Measurements from ENCODE around the gene CPED1. TPM values are rescaled to one million over a fixed set of nuclear protein-coding genes. Genes with fewer than 3 reads are reported as not detected.

CPED1 gene
- total RNA-seq, 2 donors from 2014 or later = 4.0 to 15.9 TPM

DNA sequence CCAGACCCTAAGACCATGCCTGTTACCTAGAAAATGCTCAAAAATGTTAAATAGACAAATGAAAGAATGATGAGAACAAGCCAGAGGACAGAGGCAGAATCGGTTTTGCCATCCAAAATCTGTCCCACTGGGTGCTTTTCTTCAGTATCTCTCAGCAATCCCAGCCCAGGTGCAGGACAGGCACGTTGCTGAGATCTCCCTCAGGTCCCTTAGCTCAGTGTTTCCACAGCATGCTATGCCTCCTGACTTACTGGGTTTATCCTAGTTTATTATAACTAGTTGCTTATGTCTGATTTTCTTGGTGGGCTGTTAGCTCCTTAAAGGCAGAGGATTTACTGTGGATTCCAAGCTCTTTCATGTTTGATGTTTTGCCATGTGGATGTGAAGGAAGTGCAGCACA is 20.3 kb downstream of the CPED1 start:
- Histone ChIP-seq H3K4me1 (no peaks in the 10 kb centered on the region), H3K9ac (ENCODE audit: low read depth in 2 of 2, low read length in 2 of 2) (no peak overlapping the region), H3K4me3 (no peak overlapping the region), H3K36me3 (no peaks in the 10 kb centered on the region), H3K27me3 (no peaks in the 10 kb centered on the region), H3K9me3 (no peaks in the 10 kb centered on the region), H3K27ac (no peak overlapping the region)
- no peak for DNase-seq
- TF ChIP-seq, protein P1, sequence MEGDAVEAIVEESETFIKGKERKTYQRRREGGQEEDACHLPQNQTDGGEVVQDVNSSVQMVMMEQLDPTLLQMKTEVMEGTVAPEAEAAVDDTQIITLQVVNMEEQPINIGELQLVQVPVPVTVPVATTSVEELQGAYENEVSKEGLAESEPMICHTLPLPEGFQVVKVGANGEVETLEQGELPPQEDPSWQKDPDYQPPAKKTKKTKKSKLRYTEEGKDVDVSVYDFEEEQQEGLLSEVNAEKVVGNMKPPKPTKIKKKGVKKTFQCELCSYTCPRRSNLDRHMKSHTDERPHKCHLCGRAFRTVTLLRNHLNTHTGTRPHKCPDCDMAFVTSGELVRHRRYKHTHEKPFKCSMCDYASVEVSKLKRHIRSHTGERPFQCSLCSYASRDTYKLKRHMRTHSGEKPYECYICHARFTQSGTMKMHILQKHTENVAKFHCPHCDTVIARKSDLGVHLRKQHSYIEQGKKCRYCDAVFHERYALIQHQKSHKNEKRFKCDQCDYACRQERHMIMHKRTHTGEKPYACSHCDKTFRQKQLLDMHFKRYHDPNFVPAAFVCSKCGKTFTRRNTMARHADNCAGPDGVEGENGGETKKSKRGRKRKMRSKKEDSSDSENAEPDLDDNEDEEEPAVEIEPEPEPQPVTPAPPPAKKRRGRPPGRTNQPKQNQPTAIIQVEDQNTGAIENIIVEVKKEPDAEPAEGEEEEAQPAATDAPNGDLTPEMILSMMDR (IDR thresholded peaks at IDR 0.05) = no peak
- intact Hi-C loops (cut with DNase I) = no loop called here

DNA sequence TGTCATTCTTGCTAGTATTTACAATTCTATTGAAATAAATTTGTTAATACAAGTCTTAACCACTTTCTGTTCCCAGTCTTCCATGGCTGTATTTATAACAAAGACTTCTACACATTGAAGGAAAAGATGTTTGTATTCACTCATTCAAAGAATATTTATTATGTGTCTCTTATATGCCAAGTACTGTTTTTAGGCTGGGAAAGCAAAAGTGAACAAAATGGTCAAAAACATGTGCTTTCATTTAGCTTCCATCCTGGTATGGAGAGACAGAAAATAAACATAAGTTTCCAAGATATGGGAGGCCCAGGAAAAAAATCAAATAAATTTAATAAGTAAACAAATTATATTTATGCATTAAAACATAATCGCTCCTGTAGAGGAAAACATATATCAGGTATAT is 22.9 kb downstream of the CPED1 start:
- no peaks in the 10 kb centered on the region for H3K27me3 ChIP-seq
- no peaks in the 10 kb centered on the region for H3K9me3 ChIP-seq
- intact Hi-C loops (cut with DNase I) = no loop called here
- H3K4me1 ChIP-seq = no peaks in the 10 kb centered on the region
- no peak for DNase-seq
- TF ChIP-seq, protein P1 (IDR thresholded peaks at IDR 0.05) = no peak
- H3K4me3 ChIP-seq = no peak overlapping the region
- no peaks in the 10 kb centered on the region for H3K36me3 ChIP-seq
- no peak overlapping the region for H3K9ac ChIP-seq (ENCODE audit: low read depth in 2 of 2, low read length in 2 of 2)
- no peak overlapping the region for H3K27ac ChIP-seq

DNA sequence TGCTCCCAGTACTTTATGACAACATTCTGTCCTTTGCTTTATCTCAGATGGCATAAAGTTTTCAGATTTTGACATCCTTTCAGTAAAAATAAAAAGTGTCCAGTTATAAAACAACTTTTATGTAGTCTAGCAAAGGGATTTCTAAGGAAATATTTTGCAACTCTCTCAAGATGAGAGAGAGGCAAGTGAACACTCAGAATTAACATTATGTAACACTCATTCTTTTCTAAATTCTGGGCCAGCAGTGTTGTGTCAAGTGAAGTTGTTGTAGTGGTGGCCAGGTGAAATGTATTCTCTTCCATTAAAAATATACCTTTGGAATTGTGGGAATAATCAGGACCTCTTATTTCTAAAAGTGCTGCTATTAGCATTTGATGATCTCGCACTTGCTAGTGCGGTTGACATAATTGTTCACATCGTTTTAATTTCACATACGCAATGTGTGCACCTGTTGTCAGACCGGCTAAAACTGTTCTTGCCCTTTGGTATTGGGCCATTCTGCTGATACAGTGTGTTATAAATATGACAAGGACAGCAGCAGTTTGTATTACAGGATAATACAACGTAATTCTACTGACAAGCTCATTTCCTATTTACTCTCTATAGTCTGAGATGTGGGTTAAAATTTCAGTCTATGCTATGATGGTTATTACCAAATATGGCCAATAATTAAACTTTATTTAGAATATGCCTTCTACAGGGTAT is 23.8 kb downstream of the CPED1 start:
- Histone ChIP-seq H3K36me3 (no peaks in the 10 kb centered on the region), H3K4me3 (no peak overlapping the region), H3K9ac (ENCODE audit: low read depth in 2 of 2, low read length in 2 of 2) (no peak overlapping the region), H3K9me3 (no peaks in the 10 kb centered on the region), H3K27me3 (no peaks in the 10 kb centered on the region), H3K4me1 (no peaks in the 10 kb centered on the region), H3K27ac (no peak overlapping the region)
- DNase-seq = no peak
- intact Hi-C loops (cut with DNase I) = no loop called here
- TF ChIP-seq, protein P1 (IDR thresholded peaks at IDR 0.05) = no peak

DNA sequence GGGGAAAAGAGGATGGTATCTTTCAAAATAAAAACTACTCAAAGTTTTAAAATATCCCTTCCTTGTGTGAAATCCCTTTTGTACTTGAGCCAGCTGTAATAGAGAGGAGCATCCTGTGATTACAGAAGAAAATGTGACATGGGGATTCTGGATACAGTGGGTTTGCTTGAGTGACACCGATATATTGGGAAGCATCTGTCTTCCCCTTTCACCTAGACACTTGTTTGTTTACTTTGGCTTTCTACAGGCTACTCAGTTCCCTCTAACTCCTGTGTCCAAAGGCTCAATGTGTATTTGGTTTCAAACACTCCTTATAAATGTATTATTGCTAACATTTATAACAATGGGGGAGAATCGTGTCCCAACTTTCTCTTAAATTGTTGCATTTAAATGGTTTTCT is 24.4 kb downstream of the CPED1 start:
- no peak overlapping the region for H3K9ac ChIP-seq (ENCODE audit: low read depth in 2 of 2, low read length in 2 of 2)
- no peaks in the 10 kb centered on the region for H3K9me3 ChIP-seq
- H3K27me3 ChIP-seq = no peaks in the 10 kb centered on the region
- H3K4me1 ChIP-seq = no peaks in the 10 kb centered on the region
- no peak overlapping the region for H3K4me3 ChIP-seq
- intact Hi-C loops (cut with DNase I) = no loop called here
- TF ChIP-seq, protein P1 (IDR thresholded peaks at IDR 0.05) = no peak
- DNase-seq = no peak
- no peak overlapping the region for H3K27ac ChIP-seq
- H3K36me3 ChIP-seq = no peaks in the 10 kb centered on the region

DNA sequence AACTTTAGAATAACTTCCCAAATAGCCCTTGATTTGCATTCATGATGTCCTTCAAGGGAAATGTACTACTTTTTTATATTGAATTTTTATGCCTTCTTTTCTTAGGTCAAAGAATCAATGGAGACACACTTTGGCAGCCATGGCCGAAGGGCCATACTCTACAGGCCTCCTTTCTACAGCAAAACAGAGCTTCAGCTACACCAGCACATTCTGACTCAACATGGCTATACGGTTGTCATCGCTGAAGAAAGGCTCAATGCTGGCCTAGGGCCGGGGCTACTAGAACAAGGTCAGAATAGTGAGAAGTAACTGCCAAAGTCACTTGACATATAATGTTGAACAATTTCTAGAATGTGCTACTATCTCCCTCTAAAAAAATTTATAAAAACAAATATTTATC is 27.0 kb downstream of the CPED1 start:
- DNase-seq = no peak
- Histone ChIP-seq H3K27ac (no peak overlapping the region), H3K9me3 (no peaks in the 10 kb centered on the region), H3K27me3 (no peaks in the 10 kb centered on the region), H3K9ac (ENCODE audit: low read depth in 2 of 2, low read length in 2 of 2) (no peak overlapping the region), H3K4me3 (no peak overlapping the region), H3K36me3 (no peaks in the 10 kb centered on the region), H3K4me1 (no peaks in the 10 kb centered on the region)
- TF ChIP-seq, protein P1 (IDR thresholded peaks at IDR 0.05) = no peak
- intact Hi-C loops (cut with DNase I) = no loop called here

Measured in colonic mucosa (tissue), 4 donors.